GM18907 (cell line): ENCODE measurements around the gene CELF4.

Experiments
- ATAC-seq: cut with Tn5 transposase; IDR thresholded peaks from one replicate; pipeline ENCODE4 v1.9.1; 2021; ENCODE audit warnings: mild to moderate bottlenecking, moderate library complexity; ENCODE audit not compliant: unreplicated experiment

Gene CELF4

GRCh38 chr18:37548679-37549289, 16.8 kb downstream of the CELF4 start:
- no peak for ATAC-seq

GRCh38 chr18:37547196-37547827, 18.3 kb downstream of the CELF4 start:
- ATAC-seq, result no peak

GRCh38 chr18:37546651-37547050, 18.9 kb downstream of the CELF4 start:
- ATAC-seq, result no peak

GRCh38 chr18:37546272-37546537, 19.4 kb downstream of the CELF4 start:
- no peak for ATAC-seq

GRCh38 chr18:37545461-37546271, 19.9 kb downstream of the CELF4 start:
- no peak for ATAC-seq

GRCh38 chr18:37544713-37545112, 20.9 kb downstream of the CELF4 start:
- no peak for ATAC-seq

- ATAC-seq, result no peak
Observed at GRCh38 chr18:37544217-37544616, 21.4 kb downstream of the CELF4 start.

GRCh38 chr18:37543321-37543720, 22.3 kb downstream of the CELF4 start:
- ATAC-seq, result no peak

- ATAC-seq, result no peak
Observed at GRCh38 chr18:37541517-37541916, 24.1 kb downstream of the CELF4 start.

GRCh38 chr18:37540424-37541138, 25.0 kb downstream of the CELF4 start:
- no peak for ATAC-seq

- ATAC-seq, result no peak
Observed at GRCh38 chr18:37539236-37539635, 26.4 kb downstream of the CELF4 start.

GRCh38 chr18:37538526-37539205, 26.9 kb downstream of the CELF4 start:
- no peak for ATAC-seq

- ATAC-seq, result peak; percentile 91
Observed at GRCh38 chr18:37537868-37538525, 27.6 kb downstream of the CELF4 start.

- no peak for ATAC-seq
Observed at GRCh38 chr18:37536656-37537055, 28.9 kb downstream of the CELF4 start.

- no peak for ATAC-seq
Observed at GRCh38 chr18:37535968-37536367, 29.6 kb downstream of the CELF4 start.

- no peak for ATAC-seq
Observed at GRCh38 chr18:37534627-37535026, 31.0 kb downstream of the CELF4 start.

- no peak for ATAC-seq
Observed at GRCh38 chr18:37533647-37534584, 31.7 kb downstream of the CELF4 start.

- no peak for ATAC-seq
Observed at GRCh38 chr18:37532917-37533316, 32.7 kb downstream of the CELF4 start.

GRCh38 chr18:37529863-37530262, 35.7 kb downstream of the CELF4 start:
- ATAC-seq, result peak; percentile 79
